Jurkat, Clone E6-1 (cell line): ENCODE data around the gene SLC15A3.

Source experiments
- DNase-seq: peaks from one replicate; pipeline ENCODE4 v3.0.0-alpha.2; 2011; ENCODE audit warnings: low read depth, low spot score
- H3K4me3 ChIP-seq: 2 replicates; pipeline ENCODE4 v1.5.1; 2011; ENCODE audit warnings: mild to moderate bottlenecking, low read length, control low read depth, moderate library complexity

SLC15A3 gene

DNA sequence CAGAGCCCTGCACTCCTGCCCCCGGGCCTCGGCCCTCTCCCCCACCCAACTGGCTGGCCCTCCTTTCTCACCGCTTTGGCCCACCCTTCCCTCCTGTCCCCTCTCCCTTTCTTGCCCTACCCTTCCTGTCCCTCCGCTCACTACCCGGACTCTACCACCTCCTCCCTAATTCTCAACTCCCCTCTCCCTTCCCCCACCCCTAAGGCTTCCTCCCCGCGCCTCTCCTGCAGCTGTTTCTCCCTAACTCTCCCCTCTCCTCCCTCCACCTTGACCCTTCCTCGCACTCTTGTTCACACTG, 421 bp downstream of the SLC15A3 start:
- H3K4me3 ChIP-seq, result no peak overlapping the region
- no peak for DNase-seq

DNA sequence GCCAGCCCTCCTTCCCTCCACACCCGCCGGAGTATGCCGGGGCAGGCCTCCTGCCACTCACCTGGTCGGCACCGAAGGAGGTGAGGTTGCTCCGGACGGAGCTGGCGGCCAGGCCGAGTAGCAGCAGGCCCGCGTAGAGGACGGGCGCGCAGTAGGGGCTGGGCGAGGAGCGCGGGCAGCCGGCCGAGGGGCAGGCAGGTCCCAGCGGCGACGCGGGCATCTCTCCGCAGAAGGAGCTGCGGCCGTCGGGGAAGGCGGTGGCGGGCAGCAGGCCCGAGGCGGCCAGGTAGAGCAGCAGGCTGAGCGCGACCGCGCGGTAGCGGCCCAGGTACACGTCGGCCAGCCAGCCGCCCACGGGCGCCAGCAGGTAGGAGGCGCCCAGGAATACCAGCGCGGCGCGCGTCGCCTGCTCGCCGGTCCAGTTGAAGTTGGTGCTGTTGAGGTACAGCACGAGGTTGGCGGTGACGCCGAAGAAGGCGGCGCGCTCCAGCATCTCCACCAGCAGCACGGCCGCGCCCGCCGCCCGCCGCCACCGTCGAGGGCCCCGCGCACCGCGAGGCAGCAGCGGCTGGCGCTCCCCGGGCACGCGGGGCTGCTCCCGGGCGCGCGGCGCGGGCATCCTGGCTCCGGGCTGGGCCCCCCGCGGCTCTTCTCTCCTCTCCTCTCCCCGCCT, 907 bp downstream of the SLC15A3 start:
- no peak overlapping the region for H3K4me3 ChIP-seq
- no peak for DNase-seq

DNA sequence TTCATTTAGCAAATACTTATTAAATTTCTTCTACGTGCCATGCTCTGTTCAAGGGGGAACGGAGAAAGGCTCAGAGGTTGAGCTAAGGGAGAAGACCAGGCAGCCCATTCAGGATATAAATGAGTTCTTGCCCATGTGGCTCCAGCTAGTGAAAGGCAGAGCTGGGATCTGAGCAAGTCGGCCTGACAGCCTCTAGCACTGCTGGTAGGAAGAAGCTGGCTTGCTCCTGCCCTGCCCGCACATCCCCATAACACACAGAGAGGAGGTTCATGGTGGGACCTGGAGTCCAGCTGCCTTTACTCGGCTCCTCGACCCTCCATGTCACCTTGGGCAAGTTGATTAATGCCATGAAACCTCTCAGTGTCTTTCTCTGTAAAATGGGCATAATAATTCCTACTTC, 2.0 kb downstream of the SLC15A3 start:
- no peak for DNase-seq
- H3K4me3 ChIP-seq, result no peak overlapping the region

DNA sequence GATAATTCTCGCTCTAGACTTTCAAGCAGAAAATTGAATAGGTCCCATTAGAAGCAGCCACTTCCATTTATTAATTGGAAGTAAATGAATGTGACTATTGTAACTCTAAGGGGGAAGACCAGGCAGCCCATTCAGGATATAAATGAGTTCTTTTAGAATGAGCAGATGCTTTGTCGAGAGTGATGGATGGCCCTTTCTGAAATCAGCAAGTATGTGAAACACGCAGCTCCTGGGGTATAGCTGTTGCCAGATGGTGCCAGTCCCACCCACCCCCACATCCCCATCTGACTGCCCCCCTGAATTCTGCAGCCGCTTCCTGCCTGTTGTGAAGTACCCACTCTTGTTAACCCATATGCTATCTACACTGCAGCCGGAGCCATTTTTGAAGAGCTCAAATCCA, 3.7 kb downstream of the SLC15A3 start:
- no peak overlapping the region for H3K4me3 ChIP-seq
- no peak for DNase-seq

DNA sequence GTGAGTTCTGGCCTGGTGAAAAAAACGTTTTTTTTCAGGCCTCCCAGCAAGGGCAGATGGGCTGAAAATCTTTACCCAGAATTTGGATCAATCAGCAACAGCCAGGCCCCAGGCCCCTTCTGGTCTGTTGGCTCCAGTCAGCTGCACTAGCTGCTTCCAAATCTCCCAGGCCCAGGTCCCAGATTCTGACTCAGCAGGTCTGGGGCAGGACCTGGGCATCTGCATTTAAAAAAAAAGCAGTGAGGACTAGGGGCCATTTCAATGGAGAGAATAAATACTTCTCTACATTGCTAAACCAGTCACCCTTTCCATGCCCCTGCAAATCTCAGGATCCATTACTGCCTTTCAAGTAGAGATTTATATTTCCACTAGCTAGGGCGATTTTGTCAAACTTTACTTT, 4.3 kb downstream of the SLC15A3 start:
- DNase-seq, result no peak

DNA sequence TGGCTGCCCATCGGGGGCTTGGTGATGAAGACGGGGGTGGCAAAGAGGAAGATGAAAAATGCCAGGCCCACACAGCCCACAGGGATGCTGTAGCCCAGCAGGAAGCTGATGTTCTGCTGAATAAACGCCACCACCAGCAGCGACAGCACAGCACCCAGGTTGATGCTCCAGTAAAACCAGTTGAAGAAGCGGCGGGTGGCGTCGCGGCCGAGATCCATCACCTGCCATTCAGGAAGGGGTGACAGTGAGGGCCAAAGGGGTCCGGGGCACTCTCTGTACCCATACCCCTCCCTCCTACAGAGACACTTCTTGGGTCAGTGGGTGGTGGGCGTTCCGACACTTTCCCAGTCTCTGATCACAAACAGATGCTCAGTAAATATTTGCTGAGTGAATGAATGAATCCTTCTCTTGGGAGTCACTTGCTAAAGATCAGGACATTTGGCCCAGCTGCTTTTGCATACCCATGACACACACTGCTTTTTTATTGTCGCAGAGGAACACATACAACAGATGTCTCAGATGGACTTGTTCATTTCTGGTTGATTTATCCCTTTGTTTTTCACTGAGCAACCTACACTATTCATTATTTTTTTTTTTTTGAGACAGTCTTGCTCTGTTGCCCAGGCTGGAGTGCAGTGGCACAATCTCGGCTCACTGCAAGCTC, 5.2 kb downstream of the SLC15A3 start:
- DNase-seq, result no peak
- no peak overlapping the region for H3K4me3 ChIP-seq

More for the DNA sequence above, 4.3 kb downstream of the SLC15A3 start:
- H3K4me3 ChIP-seq, result no peak overlapping the region

DNA sequence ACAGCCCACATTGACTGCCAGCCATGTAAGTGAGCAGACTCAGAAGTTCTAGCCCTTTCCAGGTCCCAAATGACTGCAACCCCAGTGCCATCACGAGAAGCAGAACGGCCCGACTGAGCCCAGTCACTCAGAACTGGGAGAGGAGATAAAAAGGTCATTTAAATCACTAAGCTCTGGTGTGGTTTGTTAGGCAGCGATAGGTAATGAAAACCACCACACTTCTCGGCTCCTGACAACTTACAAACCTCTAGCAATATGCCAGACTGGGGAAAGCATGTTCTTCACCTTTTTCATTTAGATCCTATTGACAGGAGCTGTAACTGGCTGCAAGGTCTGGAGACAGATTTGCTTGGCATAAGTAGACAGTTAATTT, 6.7 kb downstream of the SLC15A3 start:
- no peak for DNase-seq

DNA sequence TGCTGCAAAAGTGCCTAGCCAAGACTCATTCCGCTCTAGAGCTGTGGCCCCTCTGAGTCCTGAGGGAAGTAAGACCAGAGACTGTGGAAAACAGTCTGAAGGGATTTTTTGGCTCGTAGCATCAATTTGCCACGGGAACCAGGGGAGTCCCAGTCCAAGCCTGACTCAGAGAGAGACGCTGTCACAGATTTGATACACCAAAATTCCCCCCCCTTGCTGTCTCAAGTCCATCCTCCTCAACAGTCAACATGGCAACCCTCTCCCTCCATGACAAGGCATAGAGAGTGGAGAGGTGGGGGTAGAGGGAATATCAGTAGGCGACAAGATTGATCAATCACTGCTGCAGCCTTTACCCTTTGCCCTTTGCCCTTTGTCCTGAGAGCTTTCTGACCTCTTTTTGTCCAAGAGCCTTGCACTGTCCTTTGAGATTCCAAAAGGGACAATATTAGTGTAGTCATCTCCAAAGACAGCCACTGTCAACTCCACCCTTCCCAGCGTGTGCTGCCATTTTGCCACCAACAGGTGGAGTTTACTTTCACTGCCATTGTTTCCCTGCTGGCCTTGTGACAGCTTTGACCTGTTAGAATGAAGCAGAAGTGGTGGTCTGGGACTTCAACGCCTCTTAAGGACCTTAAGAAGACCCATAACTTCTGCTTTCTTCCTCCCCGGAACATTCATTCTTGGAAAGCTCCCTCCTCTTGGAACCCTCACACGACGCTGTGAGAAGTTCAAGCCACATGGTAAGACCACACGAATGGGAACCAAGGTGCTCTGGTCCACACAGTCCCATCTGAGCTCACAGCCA, 7.3 kb downstream of the SLC15A3 start:
- peak; percentile 28 for DNase-seq
- no peak overlapping the region for H3K4me3 ChIP-seq

More for the DNA sequence above, 6.7 kb downstream of the SLC15A3 start:
- H3K4me3 ChIP-seq, result no peak overlapping the region

DNA sequence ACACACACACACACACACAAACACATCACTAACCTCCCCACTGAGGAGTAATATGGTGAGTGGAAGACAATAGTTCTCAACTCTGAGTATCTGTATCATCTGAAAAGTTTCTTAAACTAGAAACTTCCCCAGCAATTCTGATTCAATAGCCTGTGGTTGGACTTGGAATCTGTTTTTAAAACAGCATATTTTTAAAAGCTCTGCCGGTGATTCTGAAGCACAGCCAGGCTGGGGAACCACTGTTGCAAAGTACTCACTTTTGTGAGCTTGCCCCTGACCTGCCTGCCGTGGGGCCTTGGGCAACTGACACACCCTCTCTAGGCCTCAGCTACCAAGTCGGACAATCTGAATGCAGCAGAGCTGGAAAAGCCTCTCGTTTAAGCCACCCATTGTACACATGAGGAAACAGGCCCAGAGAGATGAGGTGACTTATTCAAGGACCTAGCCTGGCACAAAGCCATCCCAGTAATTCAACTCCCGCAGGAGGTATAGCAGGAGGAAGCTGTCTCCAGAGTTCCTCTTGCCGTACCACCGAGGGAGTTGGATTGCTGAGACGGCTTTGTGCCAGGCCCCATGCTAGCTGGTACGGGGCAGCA, 8.9 kb downstream of the SLC15A3 start:
- no peak overlapping the region for H3K4me3 ChIP-seq
- DNase-seq, result no peak

DNA sequence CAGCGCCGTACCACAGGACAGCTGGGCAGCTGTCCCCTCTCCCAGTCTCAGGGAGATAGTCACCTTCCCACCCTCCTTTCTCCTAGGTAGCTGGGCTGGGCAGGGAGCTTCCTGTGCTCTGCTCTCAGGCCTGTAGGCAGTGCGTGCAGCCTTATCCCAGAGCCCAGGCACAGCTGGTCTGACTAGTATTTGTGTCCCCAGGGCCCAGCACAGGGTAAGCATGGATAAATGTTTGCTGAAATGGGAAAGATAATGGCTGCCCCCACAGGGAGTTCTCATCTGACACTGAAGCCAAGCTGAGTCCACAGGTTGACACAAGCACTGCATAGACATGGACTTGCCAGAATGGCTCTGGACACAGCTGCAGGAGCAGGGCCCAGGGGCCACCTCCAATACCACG, 9.8 kb downstream of the SLC15A3 start:
- H3K4me3 ChIP-seq, result no peak overlapping the region
- DNase-seq, result no peak

DNA sequence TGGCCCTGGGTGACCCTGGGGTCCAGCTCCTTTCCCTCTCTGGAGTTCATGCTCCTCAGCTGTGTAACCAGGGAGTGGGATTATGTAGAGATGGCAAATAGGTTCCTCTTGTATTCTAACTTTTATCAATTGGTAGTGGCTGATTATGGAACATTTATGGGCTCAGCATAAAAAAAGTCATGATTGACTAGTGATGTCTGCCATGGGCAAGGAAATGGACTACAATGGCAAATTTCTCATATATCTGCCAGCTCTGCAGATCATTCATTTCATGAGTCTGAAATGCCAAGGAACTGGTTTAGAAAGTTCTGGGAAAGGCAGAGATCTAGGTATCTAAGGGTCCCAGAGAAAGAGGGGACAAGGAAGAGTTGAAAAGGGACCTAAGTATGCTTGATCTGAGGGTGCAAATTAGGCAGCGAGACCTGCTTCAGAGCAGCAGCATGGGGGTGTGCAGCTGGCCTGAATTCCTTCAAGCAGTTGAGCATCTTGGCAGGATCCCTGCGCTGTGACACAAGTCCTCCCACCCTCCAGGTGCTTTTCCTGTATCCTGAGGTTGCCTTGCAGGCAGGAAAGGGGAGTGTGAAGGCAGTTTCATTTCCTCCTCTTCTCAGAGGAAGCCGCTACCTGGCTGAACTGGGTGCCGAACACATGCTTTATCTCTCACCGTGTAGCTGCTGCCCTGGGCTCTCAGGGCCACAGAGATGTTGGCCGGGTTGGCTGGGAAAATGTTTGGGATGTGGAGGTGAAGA, 10.4 kb downstream of the SLC15A3 start:
- DNase-seq, result no peak
- H3K4me3 ChIP-seq, result no peak overlapping the region

DNA sequence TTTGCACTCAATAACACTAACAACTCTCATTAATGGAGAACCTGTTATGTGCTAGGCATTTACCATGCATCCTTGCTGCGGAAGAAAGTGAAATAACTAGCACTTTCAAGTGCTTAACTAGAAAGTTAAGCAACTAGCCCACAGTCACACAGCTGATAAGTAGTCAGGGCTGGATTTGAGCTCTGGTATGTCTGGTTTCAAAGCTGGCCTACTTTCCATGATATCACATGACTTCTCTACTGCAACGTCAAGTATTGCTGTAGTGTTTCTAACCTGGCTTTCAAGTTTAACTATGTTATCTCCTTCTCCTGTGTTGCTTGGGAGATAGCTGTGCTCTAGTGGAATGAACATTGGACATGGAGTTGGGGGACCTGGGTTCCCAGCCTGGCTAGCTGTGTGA, 12.1 kb downstream of the SLC15A3 start:
- no peak for DNase-seq
- H3K4me3 ChIP-seq, result no peak overlapping the region

DNA sequence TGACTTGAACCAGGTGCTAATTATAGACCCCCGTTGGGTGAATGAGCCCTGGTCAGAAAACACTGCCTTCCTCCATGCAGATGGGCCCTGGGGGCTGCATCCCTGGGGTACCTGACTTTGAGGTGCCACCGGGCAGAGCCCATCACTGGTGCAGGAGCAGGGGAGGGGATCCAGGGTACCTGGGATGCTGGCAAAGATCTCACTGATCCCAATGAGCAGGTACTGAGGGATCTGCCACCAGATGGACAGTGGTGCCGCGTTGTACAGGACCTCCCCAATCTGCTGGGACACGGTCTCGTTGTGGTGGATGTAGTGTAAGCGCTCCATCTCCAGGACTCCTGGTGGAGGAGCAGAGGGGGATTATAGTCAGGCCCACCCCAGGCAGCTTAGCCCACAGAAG, 12.7 kb downstream of the SLC15A3 start:
- H3K4me3 ChIP-seq, result no peak overlapping the region

DNA sequence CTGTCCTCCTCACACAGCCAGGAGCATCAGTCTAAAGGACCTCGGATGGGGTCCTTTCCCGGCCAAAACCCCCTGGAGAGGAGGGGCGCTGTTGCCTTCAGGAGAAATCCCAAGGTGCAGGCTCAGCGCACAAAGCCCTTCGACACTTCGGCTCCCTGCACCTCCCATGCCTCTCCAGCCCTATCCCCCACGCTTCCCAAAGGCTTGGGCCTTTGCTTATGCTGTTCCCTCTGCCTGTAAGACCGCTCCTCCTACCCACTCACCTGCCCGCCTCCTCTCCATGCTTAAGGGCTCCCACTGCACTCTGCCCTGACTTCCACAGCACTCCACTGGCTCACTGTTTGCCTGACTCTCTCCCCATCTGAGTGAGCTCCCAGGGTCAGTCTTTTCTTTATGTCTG, 13.5 kb downstream of the SLC15A3 start:
- no peak for DNase-seq

More for the DNA sequence above, 12.7 kb downstream of the SLC15A3 start:
- DNase-seq, result no peak

DNA sequence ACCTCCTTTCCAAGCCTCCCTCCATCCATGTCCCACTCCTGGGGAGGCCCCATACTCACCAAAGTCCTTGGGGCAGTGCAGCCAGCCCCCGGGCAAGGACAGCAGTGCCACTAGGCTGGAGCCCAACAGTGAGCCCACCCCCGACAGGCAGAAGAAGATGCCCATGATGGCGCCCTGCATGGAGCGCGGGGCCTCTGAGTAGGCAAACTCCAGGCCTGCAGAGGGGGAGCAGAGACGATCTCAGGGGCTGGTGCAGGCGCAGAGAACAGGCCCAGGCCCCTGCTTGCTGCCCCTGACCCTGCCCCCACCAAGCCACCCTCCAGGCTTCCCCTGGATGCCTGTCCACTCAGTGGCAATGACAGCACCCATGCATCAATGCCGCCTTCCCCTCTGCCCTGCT, 14.2 kb downstream of the SLC15A3 start:
- no peak overlapping the region for H3K4me3 ChIP-seq
- DNase-seq, result no peak

More for the DNA sequence above, 13.5 kb downstream of the SLC15A3 start:
- no peak overlapping the region for H3K4me3 ChIP-seq

DNA sequence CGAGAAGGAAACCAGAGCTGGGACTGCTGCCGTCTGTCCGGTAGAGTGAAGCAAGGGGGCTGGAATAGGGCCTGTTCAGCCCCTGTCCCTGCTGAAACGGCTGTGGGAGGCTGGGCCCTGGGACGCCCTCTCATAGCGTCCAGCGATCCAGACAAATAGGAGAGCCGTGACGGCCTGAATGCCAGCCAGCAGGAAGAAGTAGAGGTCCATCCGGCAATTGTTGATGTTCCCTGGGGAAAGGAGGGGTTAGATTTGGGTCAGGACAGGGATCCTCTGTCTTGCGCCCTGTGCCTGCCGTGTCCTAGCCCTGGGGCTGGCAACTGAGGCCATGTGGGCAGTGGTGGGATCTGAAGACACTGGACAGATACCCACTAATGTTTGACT, 14.8 kb downstream of the SLC15A3 start:
- H3K4me3 ChIP-seq, result no peak overlapping the region
- DNase-seq, result no peak

DNA sequence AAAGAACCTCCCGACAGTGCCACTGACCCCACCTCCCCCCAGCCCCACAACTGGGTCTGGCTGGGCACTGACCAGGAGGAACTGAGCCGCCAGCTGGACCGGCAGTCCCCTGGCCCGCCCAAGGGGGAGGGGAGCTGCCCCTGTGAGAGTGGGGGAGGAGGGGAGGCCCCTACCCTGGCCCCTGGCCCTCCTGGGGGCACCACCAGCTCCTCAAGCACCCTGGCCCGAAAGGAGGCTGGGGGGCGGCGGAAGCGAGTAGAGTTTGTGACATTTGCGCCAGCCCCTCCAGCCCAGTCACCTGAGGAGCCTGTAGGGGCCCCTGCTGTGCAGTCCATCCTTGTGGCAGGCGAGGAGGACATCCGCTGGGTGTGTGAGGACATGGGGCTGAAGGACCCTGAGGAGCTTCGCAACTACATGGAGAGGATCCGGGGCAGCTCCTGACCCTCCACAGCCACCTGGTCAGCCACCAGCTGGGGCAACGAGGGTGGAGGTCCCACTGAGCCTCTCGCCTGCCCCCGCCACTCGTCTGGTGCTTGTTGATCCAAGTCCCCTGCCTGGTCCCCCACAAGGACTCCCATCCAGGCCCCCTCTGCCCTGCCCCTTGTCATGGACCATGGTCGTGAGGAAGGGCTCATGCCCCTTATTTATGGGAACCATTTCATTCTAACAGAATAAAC, 15.4 kb downstream of the SLC15A3 start:
- no peak overlapping the region for H3K4me3 ChIP-seq
- DNase-seq, result no peak

DNA sequence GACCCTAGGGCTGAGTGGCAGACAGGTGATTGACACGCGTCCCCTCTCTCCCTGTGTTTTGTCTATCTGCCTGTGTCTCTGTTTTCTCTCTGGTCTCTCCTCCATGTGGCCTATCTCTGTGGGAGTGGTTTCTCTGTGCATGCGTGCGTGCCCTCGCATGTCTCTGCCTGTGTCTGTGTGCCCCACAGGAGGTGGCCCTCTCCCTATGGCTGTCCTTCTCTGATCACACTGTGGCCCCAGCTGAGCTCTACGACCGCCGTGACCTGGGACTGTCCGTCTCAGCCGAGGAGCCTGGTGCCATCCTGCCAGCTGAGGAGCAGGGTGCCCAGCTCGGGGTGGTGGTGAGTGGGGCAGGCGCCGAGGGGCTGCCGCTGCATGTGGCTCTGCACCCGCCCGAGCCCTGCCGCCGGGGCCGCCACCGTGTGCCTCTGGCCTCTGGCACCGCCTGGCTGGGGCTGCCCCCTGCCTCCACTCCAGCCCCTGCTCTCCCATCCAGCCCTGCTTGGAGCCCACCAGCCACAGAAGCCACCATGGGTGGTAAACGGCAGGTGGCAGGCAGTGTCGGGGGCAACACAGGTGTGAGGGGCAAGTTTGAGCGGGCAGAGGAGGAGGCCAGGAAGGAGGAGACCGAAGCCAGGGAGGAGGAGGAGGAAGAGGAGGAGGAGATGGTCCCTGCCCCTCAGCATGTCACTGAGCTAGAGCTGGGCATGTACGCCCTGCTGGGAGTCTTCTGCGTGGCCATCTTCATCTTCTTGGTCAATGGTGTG, 16.1 kb downstream of the SLC15A3 start:
- H3K4me3 ChIP-seq, result no peak overlapping the region
- DNase-seq, result no peak
